Renal cortex interstitium (tissue), 15 donors: ENCODE data around the gene FGFBP3. TPM values are rescaled to one million over a fixed set of nuclear protein-coding genes. Genes with fewer than 3 reads are reported as not detected.

Experiments
- DNase-seq, 11 donors: peaks; one replicate each; pipeline ENCODE4 v3.0.0-alpha.2; 2013; ENCODE audit warnings: low read depth in 9 of 11, low spot score in 4 of 11; ENCODE audit errors: extremely low read depth in 1 of 11
- long read RNA-seq, 16 experiments: transcript quantifications; one replicate each; lab custom pipeline, GENCODE V29; 2026
- polyA plus RNA-seq, 3 donors: library from polyadenylated mRNA; unstranded; fragments of 120-200 nt; gene quantifications; one replicate each; pipeline ENCODE4 v1.2.1, GENCODE V29; 2013; ENCODE audit not compliant: insufficient read length in 3 of 3

The FGFBP3 gene, protein sequence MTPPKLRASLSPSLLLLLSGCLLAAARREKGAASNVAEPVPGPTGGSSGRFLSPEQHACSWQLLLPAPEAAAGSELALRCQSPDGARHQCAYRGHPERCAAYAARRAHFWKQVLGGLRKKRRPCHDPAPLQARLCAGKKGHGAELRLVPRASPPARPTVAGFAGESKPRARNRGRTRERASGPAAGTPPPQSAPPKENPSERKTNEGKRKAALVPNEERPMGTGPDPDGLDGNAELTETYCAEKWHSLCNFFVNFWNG
- 1 to 10 TPM; 2.9 to 3.6 (median 3.6) TPM for polyA plus RNA-seq
- long read RNA-seq, donor 1, result 0 reads
- long read RNA-seq, donor 2, partial matches to known transcripts, result 0 of 2 reads
- long read RNA-seq, donor 2, other reads (novel, unspliced or antisense), result 0 of 2 reads
- long read RNA-seq, donor 3, result 0 reads
- long read RNA-seq, donor 4, result 0 reads
- long read RNA-seq, donor 5, result 0 reads
- long read RNA-seq, donor 6, result 0 reads
- long read RNA-seq, donor 7, result 0 reads
- long read RNA-seq, donor 8, partial matches to known transcripts, result 11 of 11 reads
- long read RNA-seq, donor 8, other reads (novel, unspliced or antisense), result 0 of 11 reads
- long read RNA-seq, donor 9, result 0 reads
- long read RNA-seq, donor 10, result 0 reads
- long read RNA-seq, donor 11, result 0 reads
- long read RNA-seq, donor 12, result 0 reads
- long read RNA-seq, donor 13, result 0 reads
- long read RNA-seq, donor 14, partial matches to known transcripts, result 0 of 1 reads
- long read RNA-seq, donor 14, other reads (novel, unspliced or antisense), result 0 of 1 reads
- long read RNA-seq, donor 15, result 0 reads
- long read RNA-seq, donor 16, partial matches to known transcripts, result 0 of 1 reads
- long read RNA-seq, donor 16, other reads (novel, unspliced or antisense), result 0 of 1 reads

DNA sequence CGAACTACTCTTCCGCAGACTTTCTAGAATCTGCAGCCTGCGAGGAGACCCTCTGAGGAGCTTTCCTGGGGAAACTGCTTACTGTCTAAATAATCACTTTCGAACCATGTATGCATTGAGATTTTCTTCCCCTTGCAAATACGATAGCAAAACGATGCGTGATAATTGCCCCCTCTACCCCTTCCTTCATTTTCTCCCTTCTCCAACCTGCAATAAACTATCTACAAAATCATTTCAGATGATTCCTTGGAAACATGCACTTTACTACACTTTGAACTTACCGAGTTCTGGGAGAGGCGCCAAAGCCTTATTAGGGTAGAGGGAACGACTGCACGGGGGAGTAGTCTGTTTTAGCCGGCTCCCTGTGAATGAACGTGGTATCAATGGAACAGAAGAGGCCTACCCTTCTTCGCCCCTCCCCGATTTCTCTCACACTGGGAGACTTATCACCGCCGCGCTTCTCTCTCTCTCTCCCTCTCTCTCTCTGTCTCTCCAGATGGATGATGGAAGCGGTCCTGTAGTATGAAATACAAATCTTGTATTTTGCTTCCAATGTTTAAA, at the start of gene FGFBP3:
FGFBP3 (minus strand) TSS at position 370 of the 561 bp plus-strand sequence. CDS start 517 bp downstream, outside the sequence.
- DNase-seq, result peak in 4 of 11 donors; percentile 23 to 54 (median 30)

DNA sequence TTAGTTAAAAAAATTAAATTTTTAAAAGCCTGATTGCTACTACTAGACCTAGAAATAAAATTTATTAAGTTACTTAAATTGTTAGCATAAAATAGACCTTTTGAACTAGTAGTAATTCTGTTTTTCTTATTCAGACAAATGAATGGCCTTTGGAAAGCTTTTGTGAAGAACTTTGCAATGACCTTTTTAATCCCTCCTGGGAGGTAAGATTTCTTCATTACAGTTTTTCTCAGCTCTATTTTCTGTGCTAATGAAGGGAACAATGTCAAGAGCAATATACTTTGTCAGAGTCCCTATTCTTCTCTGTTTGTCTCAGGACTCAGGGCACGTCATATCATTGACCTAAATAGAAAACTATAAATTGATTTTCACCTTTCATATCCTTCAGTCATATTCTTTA, 47.8 kb upstream of the FGFBP3 start:
- no peak for DNase-seq

DNA sequence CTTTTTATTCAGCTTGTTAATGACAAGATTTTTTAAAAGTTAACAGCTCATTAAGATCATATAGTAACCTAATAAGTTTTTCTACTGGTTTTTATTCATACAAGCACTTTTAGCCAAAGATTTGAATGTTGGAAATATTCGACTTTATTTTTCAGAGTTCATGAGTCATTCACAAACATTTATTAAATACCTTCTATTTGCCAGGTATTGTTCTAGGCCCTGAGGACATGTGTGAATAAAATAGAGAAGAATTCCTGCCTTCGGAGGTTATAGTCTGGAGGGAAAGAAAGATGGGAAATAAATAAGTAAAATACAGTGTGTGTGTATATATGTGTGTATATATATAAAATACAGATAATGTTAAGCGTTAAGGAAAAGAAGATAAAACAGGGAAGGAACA, 45.8 kb upstream of the FGFBP3 start:
- no peak for DNase-seq

DNA sequence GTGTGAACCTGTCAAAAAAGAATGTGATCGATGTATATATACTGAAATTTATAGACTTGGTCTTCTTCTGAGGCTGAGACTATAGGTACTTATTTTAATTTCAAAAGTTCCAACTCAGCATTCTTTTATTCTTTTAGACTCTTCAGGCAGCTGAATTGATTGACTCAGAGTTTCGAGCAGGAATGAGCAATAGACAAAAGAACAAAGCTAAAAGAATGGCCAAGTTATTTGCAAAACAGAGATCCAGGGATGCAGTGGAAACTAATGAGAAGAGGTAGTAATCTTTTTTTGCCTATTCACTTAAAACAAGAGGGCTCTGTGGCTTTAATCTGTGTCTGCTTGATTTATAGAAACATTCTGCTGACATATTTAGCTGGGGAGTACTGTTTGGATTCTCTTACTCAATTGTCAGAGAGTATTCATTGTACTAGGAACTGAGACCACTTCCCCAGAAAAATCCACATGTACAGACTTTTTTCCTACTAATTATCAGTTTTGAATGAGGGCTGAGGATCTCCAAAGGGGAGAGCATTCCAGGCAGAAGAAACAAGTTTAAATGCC, 44.4 kb upstream of the FGFBP3 start:
- DNase-seq, result no peak

DNA sequence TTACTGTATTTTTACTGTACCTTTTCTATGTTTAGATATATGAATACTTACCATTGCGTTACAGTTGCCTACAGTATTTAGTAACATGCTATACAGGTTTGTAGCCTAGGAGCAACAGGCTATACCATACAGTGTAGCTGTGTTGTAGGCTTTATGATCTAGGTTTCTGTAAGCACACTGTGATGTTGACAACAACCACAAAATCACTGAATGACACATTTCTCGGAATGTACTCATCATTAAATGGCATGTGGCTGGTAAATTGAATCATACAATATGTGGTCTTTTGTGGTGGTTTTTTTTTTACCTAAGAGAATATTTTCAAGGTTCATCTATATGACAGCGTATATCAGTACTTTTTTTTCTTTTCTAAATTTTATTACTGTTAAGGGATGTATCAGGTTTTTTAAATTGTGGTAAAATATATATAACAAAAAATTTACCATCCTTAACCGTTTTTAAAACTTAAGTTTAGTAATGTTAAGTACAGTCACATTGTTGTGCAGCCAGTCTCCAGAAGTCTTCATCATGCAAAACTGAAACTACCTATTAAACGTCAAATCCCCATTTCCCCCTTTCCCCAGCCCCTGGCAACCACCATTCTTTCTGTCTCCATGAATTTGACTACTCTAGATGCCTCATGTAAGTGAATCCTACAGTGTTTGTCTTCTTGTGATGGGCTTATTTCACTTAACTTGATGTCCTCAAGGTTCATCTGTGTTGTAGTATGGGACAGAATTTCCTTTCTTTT, 35.8 kb upstream of the FGFBP3 start:
- no peak for DNase-seq

DNA sequence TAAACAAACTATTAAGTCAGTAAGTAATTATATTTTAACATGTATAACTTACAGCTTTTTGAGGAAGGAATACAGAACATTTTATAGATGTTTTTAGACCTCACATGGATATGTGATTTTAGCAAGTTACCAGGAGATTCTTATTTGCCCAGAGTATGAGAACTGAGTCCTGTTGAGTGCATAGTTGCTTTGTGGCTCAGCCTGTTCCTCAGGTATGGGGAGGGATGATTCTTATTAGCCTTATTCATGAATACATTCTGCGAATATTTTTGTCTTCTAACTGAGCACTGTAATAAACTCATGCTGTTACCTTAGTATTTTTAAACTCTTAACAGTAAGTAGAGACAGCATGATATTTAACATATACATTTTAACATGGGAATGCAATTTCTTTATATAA, 32.1 kb upstream of the FGFBP3 start:
- no peak for DNase-seq

DNA sequence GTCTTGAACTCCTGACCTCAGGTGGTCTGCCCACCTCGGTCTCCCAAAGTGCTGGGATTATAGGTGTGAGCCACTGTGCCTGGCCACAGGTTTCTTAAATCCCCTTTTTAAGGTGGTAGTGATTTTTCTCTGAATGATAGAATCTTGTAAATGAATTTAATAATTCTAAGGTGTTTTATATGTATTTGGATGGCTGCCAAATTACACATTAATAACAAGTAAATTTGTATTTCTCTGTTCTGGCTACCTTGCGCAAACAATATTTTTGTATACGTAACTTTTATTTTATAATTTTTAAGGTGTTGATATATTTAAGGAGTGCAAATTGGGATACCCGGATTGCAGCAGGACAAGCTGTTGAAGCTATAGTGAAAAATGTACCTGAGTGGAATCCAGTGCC, 30.4 kb upstream of the FGFBP3 start:
- no peak for DNase-seq

DNA sequence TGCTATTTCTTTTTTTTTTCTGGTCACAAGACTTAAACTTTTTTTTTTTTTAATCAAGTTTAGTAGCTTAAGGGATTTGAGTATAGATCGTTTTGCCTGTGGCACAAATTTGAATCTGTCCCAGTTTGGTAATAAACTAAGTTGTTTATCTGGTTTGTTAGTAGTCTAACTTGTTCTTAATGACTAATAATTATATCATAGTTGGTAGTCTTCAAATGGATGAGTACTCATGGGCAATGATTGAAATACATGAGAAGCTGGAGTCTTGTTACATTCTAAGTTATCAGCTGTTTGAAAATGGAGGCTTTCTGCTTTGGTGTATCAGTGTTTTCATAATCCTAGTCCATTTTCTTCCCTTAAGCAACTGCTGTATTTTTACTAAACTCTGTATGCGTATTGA, 26.6 kb upstream of the FGFBP3 start:
- DNase-seq, result no peak

DNA sequence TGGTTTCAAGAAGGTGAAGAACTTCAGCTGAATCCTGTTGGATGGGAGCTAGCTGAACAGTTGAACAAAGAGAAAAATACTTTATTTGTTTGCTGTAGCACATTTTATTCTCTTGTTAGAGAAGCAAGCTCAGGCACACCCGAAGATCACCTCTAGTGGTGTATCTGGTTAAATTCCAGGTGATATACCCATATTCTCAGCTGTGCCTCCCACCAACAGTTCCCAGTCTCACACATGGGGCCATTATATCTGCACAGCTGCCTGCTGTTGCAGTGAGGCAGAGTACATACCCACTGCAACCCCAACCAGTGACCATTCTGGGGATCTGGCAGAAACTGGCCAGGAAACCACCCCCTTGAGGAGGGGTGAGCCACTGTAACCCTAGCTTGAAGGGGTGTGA, 23.5 kb upstream of the FGFBP3 start:
- no peak for DNase-seq

DNA sequence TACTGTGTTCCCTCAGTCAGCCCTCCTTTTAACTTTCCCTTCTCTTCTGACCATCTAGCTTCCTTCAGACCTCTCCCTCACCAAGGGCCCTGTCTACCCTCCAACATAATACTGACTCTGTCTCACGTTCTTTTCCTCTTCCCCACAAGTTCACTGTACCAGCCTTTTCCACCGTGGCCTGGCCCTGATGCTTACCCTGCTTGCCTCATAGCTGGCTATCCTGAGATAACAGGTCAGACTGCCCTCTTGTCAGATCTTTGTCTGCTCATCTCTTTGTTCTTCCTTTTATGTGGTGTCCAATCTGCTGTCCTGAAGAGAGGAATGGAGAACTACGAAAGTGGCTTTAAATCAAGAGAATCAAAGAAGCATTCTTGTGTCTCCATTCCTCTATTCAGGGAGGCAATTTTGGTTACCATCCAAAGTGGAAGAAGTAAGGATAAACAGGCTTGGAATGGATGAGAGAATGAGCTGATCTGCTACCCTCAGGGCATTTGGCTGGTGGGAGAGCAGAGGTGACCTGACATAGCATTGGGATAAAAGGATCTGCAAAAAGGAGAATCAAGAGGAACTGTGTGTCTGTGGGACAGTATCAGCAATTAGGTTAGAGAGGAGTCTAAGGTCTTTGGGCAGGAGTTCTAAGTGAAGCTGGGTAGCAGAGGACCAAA, 22.4 kb upstream of the FGFBP3 start:
- no peak for DNase-seq

DNA sequence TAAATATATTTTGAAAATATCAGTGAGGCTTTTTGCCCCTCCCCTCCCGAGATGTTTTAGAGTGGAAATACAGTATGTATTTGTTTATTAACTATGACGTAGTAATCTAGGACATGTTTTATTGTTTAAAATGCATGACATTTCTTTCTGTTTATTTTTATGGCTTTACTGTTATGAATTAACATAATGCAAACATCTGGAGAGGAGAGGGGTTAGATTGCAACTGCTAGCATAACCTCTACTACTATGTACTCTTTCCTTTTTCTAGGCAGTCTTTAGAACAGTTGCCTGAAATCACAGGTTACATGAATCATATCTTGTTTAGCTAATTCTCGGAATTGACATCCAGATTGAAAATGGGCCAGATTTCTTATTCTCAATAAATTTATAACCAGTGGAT, 21.7 kb upstream of the FGFBP3 start:
- DNase-seq, result no peak

DNA sequence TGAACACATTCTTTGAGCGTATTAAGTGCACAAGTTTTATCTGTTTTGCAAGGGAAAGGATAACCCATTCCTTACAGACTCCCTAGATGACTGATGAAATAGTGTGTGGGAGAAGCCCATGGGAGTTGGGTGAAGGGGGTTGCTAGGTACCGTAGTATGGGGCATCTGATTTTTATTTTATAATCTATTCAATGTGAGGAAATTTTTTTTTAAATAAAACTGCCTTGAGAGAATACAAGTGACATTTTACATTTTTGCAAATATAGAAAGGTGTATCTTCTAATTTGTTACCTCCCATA, 15.7 kb upstream of the FGFBP3 start:
- DNase-seq, result no peak

DNA sequence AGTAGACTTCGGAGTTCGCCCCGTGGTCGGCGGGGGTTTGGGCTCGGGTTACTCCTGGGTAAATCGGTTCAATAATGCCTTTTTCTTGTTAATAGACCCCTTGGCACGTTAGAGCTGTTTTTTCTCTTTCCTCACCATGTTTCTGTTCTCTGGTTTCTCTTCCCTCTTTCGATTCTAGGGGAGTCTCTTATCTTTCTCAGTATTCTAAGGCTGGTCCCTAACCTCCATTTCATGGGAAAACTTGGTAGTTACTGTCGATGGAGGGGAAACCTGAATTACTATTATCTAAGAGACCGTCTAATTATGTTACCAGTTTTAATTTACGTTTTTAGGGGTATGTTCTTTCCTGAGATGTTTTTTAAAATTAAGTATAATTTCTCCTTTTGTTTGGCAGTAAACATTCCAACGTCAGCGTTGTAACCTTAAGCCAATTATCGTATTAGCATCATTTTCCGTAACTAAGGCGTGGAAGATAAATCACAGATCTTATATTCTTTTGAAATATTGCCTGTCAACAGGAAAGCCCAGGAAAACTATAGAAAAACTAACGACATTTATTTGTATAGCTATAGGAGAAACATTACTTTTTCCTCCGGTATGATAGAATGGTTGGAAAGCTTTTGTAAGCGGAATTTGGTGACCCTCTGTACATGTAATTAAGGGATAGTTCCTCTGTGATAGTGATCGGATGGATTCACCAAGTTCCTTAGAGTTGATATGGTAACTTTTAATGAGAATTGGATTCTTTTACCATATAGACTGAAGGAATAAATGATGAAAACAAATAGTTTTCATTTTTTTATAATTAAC, 15.1 kb upstream of the FGFBP3 start:
- DNase-seq, result peak in 4 of 11 donors; percentile 7 to 25 (median 17)

DNA sequence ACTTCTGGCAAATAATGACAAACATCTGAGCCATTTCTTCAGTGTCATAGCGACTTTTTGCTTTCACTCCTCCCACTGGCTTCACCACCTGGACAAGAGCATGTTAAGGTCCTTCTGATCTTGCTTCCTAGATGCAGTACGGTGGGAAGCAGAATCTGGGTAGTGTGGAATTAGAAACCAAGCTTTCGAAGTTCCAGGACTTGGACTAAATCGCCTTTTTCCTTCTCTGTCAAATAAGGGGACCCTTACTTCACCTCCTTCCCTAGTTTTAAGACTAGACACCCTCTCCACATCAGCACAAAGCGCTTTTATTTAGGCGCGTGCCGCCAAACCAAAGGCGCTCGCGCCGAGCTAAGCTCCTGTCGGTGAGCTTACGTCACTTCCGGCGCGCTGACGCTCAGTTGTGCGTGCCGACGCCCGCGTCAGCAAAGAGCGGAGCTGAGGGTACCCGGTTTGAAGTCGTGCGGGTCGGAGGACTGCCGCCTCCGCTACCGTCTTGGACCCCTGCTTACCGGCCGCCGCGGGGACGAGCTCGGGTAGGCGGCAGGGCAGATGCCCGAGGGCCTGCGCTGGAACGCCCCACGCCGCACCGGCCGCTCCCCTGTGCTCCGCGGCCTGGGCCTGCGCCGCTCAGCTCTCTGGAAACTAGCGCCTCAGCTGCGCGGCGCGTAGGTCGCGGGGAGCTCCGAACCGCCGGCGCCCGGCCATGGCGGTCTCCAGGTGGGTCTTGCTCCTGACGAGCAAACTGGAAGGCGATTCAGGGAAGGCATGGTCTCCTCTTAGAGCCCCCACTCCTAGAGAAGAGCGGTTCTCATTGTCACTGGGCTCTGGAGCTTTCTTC, 14.3 kb upstream of the FGFBP3 start, which contains the start of gene BTAF1:
BTAF1 (plus strand) TSS at position 400 of the 841 bp plus-strand sequence; CDS start at position 707, 307 bp downstream.
- DNase-seq, result peak; percentile 89 to 98 (median 93)

DNA sequence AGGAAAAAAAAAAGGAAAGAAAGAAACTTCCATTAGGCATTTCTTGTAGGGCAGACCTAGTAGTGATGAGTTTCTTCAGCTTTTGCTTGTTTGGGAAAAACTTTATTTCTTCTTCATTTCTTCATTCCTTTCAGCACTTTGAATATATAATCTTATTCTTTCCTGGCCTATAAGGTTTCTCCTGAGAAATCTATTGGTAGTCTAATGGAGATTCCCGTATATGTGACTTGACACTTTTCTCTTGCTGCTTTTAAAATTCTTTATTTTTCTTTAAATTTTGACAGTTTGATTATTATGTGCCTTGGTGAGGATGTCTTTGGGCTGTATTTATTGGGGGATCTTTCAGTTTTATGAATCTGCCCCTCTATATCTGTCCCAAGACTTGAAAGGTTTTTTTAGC, 10.4 kb upstream of the FGFBP3 start:
- no peak for DNase-seq

DNA sequence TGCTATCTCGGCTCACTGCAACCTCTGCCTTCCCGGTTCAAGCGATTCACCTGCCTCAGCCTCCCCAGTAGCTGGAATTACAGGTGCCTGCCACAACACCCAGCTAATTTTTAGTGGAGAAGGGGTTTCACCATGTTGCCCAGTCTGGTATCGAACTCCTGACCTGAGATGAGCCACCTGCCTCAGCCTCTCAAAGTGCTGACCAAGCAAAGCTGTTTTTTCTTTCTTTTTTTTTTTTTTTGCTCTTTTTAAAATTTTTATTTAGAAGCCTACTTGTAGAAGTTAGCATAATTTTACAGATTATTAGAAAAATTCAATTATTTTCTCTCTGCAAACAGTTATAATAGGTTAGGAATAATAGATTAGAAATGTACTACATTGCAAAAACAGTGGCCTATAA, 1.2 kb upstream of the FGFBP3 start:
- DNase-seq, result no peak
